Measurements from ENCODE around the gene BBS9. TPM values are rescaled to one million over a fixed set of nuclear protein-coding genes. Genes with fewer than 3 reads are reported as not detected.
A peak's percentile ranks its signal among the peaks of the same experiment; 100 is the strongest.

BBS9 gene
- total and polyA plus RNA-seq, 2 donors (not counting 3 experiments of a cell fraction or from before 2014, with no cell fraction given), result 5.7 to 17.4 TPM

- Histone ChIP-seq H3K27ac (ENCODE audit: insufficient read depth, low read depth, low read length) (no peak overlapping the region), H2AFZ (ENCODE audit: low read depth, low read length) (no peak overlapping the region), H3K36me3 (ENCODE audit: control insufficient read depth in 2 of 2, extremely low read depth in 1 of 2, insufficient read depth in 2 of 2, low read length in 2 of 2) (no peaks in the 10 kb centered on the region), H3K9me1 (replicated peaks; ENCODE audit: control insufficient read depth, extremely low read depth, insufficient read depth, low read length) (no peaks in the 10 kb centered on the region), H3K27me3 (ENCODE audit: control insufficient read depth in 2 of 2, insufficient read depth in 2 of 2, low read length in 2 of 2) (no peaks in the 10 kb centered on the region), H4K20me1 (replicated peaks; ENCODE audit: control insufficient read depth, extremely low read depth, insufficient read depth, low read length) (no peaks in the 10 kb centered on the region), H3K4me2 (ENCODE audit: insufficient read depth, low read length) (no peak overlapping the region), H3K9me3 (replicated peaks; ENCODE audit: control insufficient read depth, insufficient read depth, low read length) (no peaks in the 10 kb centered on the region), H3K4me1 (ENCODE audit: control insufficient read depth, extremely low read depth, insufficient read depth, low read length) (no peaks in the 10 kb centered on the region), H3K4me3 (replicated peaks in 1 of 3; ENCODE audit: insufficient read depth in 1 of 3, low read depth in 1 of 3, low read length in 3 of 3) (no peak overlapping the region), H3K79me2 (ENCODE audit: control insufficient read depth, insufficient read depth, low read length) (no peaks in the 10 kb centered on the region), H3K9ac (replicated peaks; ENCODE audit: extremely low read depth, insufficient read depth, low read length) (no peak overlapping the region)
- intact Hi-C loops (cut with micrococcal nuclease) (no loop called here), dilution Hi-C loops (cut with MboI; ENCODE audit: extremely low pct_ligation_motif_present, low sequenced_read_pairs) (no loop called here)
- FAIRE-seq, result peak; percentile 8
- POLR2A ChIA-PET, result no interaction called here
- CTCF ChIA-PET, result no interaction called here
- BruUV-seq (replicated peaks), result no TSS peak
- no peak for DNase-seq (ENCODE audit: low read depth, low spot score)
- TF ChIP-seq MYC (IDR thresholded peaks at IDR 0.05; ENCODE audit: low read depth, low read length) (no peak), FOS (IDR thresholded peaks at IDR 0.05; ENCODE audit: borderline replicate concordance, insufficient read depth, low read length) (no peak), EZH2 (IDR thresholded peaks at IDR 0.05; ENCODE audit: borderline replicate concordance, low read depth, low read length, severe bottlenecking) (no peak), POLR2A (IDR thresholded peaks at IDR 0.05; ENCODE audit: low read depth, low read length) (no peak), GATA2 (IDR thresholded peaks at IDR 0.05; ENCODE audit: insufficient read depth, insufficient read length, low read depth, low read length) (no peak), CTCF (IDR thresholded peaks at IDR 0.05; ENCODE audit: extremely low read depth in 1 of 2, insufficient read depth in 1 of 2, low read depth in 1 of 2, low read length in 2 of 2) (no peak), JUN (IDR thresholded peaks at IDR 0.05; ENCODE audit: borderline replicate concordance, insufficient read depth, insufficient read length, low read depth) (no peak), POLR2AphosphoS5 (IDR thresholded peaks at IDR 0.05; ENCODE audit: insufficient read depth, low read depth, low read length) (no peak), MAX (IDR thresholded peaks at IDR 0.05; ENCODE audit: insufficient read depth, insufficient read length) (no peak)
These were observed 374.9 kb downstream of the BBS9 start for GRCh38 chr7:33504266-33504665.

Measured in endothelial cell of umbilical vein (primary cell).